HUES6 (cell line): ENCODE data around the gene NNT.
"Not testable (repeated sequence)": the region's sequence is repeated elsewhere in the genome, so short reads cannot be mapped to it uniquely, and the experiment has no call there.

ENCODE experiments used
- H3K27ac ChIP-seq: 2 replicates; pipeline ENCODE4 v1.7.0; 2013; ENCODE audit warnings: low read depth, mild to moderate bottlenecking, low read length, inconsistent platforms
- H3K27me3 ChIP-seq: 2 replicates; pipeline ENCODE4 v1.6.1; 2013; ENCODE audit warnings: low read length; ENCODE audit not compliant: control insufficient read depth, insufficient read depth
- H3K36me3 ChIP-seq: 2 replicates; pipeline ENCODE4 v1.6.1; 2013; ENCODE audit warnings: low read length; ENCODE audit not compliant: control insufficient read depth, insufficient read depth
- H3K4me1 ChIP-seq: 2 replicates; pipeline ENCODE4 v1.6.1; 2013; ENCODE audit warnings: low read length; ENCODE audit not compliant: control insufficient read depth, insufficient read depth
- H3K4me3 ChIP-seq: 2 replicates; pipeline ENCODE4 v1.5.1; 2013; ENCODE audit warnings: low read depth, low read length
- H3K9ac ChIP-seq: one replicate; pipeline ENCODE4 v1.6.1; 2013; ENCODE audit warnings: mild to moderate bottlenecking, low read length
- H3K9me3 ChIP-seq: 2 replicates; pipeline ENCODE4 v1.6.1; 2013; ENCODE audit warnings: low read depth, low read length; ENCODE audit not compliant: control insufficient read depth, insufficient read depth

The NNT gene

DNA sequence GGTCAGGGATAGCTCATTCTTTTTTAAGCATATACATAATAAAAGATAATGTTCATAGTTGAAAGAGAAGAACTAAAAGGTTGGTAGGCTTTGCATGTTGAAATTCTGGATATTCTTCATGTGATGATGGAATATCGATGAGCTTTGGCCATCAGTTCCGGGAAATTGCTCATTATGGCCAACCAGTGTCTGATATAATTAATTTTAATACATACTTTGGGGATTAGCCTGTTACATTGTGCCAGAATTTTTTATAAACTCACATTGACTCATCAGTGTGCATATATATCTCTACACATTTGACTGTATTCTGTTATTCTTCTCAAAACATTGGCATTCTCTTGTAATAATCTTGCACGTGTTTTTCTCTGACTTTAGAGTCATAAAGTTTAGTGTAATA, 84.3 kb downstream of the NNT start:
- H3K27ac ChIP-seq = no peak overlapping the region
- no peaks in the 10 kb centered on the region for H3K36me3 ChIP-seq
- H3K27me3 ChIP-seq = no peaks in the 10 kb centered on the region
- no peak overlapping the region for H3K9ac ChIP-seq
- H3K9me3 ChIP-seq = no peaks in the 10 kb centered on the region
- H3K4me3 ChIP-seq = no peak overlapping the region
- no peaks in the 10 kb centered on the region for H3K4me1 ChIP-seq

GRCh38 chr5:43691275-43691674, 88.3 kb downstream of the NNT start:
- no peak overlapping the region for H3K9ac ChIP-seq
- H3K36me3 ChIP-seq = 0 out of 2 replicates have a peak, but pooled peaks cover 3% of the 10 kb centered on the region
- H3K27me3 ChIP-seq = no peaks in the 10 kb centered on the region
- H3K27ac ChIP-seq = no peak overlapping the region
- H3K9me3 ChIP-seq = peaks cover 16% of the 10 kb centered on the region
- no peaks in the 10 kb centered on the region for H3K4me1 ChIP-seq
- no peak overlapping the region for H3K4me3 ChIP-seq

DNA sequence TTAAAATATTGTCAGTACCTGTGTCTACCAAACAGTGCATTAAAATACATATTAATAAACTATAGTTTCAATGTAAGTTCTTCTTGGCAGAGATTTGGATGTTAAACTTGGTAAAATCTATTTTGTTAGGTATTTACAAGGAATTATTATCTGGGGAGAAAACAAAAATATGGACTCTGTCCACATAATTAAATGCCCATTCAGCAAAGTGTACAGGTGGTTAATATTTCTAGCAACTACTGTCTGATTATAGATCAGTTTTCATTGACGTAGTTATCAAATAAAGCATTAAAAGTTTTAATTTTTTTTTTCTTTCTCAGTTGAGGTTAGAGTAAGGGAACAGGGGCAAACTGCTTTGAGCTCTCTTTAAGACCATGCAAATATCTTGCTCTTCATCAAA, 88.9 kb downstream of the NNT start:
- Histone ChIP-seq H3K36me3 (0 out of 2 replicates have a peak, but pooled peaks cover 3% of the 10 kb centered on the region), H3K9ac (no peak overlapping the region), H3K27ac (no peak overlapping the region), H3K4me1 (no peaks in the 10 kb centered on the region), H3K4me3 (no peak overlapping the region), H3K9me3 (peaks cover 22% of the 10 kb centered on the region), H3K27me3 (no peaks in the 10 kb centered on the region)

GRCh38 chr5:43693411-43693810, 90.4 kb downstream of the NNT start:
- no peak overlapping the region for H3K9ac ChIP-seq
- H3K27me3 ChIP-seq = no peaks in the 10 kb centered on the region
- no peak overlapping the region for H3K4me3 ChIP-seq
- no peaks in the 10 kb centered on the region for H3K4me1 ChIP-seq
- H3K9me3 ChIP-seq = peaks cover 25% of the 10 kb centered on the region
- no peak overlapping the region for H3K27ac ChIP-seq
- H3K36me3 ChIP-seq = 0 out of 2 replicates have a peak, but pooled peaks cover 3% of the 10 kb centered on the region

DNA sequence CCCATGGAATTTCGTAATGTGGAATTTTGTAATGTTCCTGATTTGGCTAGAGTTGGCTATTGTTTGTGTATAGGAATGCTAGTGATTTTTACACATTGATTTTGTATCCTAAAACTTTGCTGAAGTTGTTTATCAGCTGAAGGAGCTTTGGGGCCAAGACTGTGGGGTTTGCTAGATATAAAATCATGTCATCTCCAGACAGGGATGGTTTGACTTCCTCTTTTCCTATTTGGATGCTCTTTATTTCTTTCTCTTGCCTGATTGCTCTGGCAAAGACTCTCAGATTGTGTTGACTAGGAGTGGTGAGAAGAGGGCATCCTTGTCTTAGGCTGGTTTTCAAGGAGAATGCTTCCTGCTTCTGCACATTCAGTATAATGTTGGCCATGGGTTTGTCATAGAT, 91.0 kb downstream of the NNT start:
- 0 out of 2 replicates have a peak, but pooled peaks cover 3% of the 10 kb centered on the region for H3K36me3 ChIP-seq
- no peak overlapping the region for H3K4me3 ChIP-seq
- H3K27me3 ChIP-seq = no peaks in the 10 kb centered on the region
- H3K4me1 ChIP-seq = no peaks in the 10 kb centered on the region
- H3K27ac ChIP-seq = no peak overlapping the region
- peaks cover 25% of the 10 kb centered on the region for H3K9me3 ChIP-seq
- H3K9ac ChIP-seq = no peak overlapping the region

- H3K9me3 ChIP-seq = peaks cover 25% of the 10 kb centered on the region
- not testable (repeated sequence) for H3K27ac ChIP-seq, H3K27me3 ChIP-seq, H3K36me3 ChIP-seq, H3K9ac ChIP-seq, H3K4me1 ChIP-seq, H3K4me3 ChIP-seq
These were observed 93.5 kb downstream of the NNT start for GRCh38 chr5:43696444-43696843.

- H3K27ac ChIP-seq = no peak overlapping the region
- H3K27me3 ChIP-seq = no peaks in the 10 kb centered on the region
- H3K9ac ChIP-seq = no peak overlapping the region
- H3K9me3 ChIP-seq = peaks cover 21% of the 10 kb centered on the region
- no peak overlapping the region for H3K4me3 ChIP-seq
- 0 out of 2 replicates have a peak, but pooled peaks cover 4% of the 10 kb centered on the region for H3K36me3 ChIP-seq
- no peaks in the 10 kb centered on the region for H3K4me1 ChIP-seq
These were observed 96.9 kb downstream of the NNT start for GRCh38 chr5:43699910-43700309.

- Histone ChIP-seq H3K4me3 (no peak overlapping the region), H3K36me3 (0 out of 2 replicates have a peak, but pooled peaks cover 2% of the 10 kb centered on the region), H3K9ac (no peak overlapping the region), H3K4me1 (no peaks in the 10 kb centered on the region), H3K27me3 (no peaks in the 10 kb centered on the region), H3K9me3 (peaks cover 14% of the 10 kb centered on the region), H3K27ac (no peak overlapping the region)
These were observed 97.6 kb downstream of the NNT start for GRCh38 chr5:43700601-43701000.

- Histone ChIP-seq H3K4me1 (no peaks in the 10 kb centered on the region), H3K9ac (no peak overlapping the region), H3K27me3 (no peaks in the 10 kb centered on the region), H3K4me3 (no peak overlapping the region), H3K27ac (no peak overlapping the region), H3K9me3 (peaks cover 10% of the 10 kb centered on the region), H3K36me3 (0 out of 2 replicates have a peak, but pooled peaks cover 2% of the 10 kb centered on the region)
These were observed 98.2 kb downstream of the NNT start for GRCh38 chr5:43701227-43701626.

GRCh38 chr5:43702293-43702692, 99.3 kb downstream of the NNT start:
- Histone ChIP-seq H3K9ac (no peak overlapping the region), H3K4me3 (no peak overlapping the region), H3K4me1 (no peaks in the 10 kb centered on the region), H3K36me3 (0 out of 2 replicates have a peak, but pooled peaks cover 2% of the 10 kb centered on the region), H3K27ac (no peak overlapping the region), H3K9me3 (0 out of 2 replicates have a peak, but pooled peaks cover under 1% of the 10 kb centered on the region), H3K27me3 (no peaks in the 10 kb centered on the region)

DNA sequence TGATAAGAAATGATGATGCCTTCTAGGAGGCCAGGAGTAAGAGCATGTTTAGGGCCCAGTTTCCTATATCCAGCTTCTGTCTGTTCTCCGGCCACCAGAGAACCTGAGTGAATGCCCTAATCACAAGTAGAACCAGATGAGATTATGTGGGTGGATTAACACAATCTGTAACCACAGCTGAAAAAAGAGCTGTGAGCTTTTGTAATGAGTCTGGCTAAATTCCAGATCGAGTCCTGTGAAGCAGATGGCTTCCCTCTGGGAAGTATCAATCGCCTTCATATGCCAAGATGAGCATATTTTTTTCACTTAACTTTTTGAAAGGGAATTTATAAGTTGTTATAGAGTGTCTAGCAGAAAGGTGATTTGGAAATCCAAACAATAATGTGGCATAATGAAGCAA, 99.8 kb downstream of the NNT start:
- H3K27me3 ChIP-seq = no peaks in the 10 kb centered on the region
- no peaks in the 10 kb centered on the region for H3K9me3 ChIP-seq
- no peak overlapping the region for H3K4me3 ChIP-seq
- H3K36me3 ChIP-seq = 0 out of 2 replicates have a peak, but pooled peaks cover 2% of the 10 kb centered on the region
- no peak overlapping the region for H3K9ac ChIP-seq
- no peak overlapping the region for H3K27ac ChIP-seq
- no peaks in the 10 kb centered on the region for H3K4me1 ChIP-seq

GRCh38 chr5:43704243-43704642, 101.3 kb downstream of the NNT start:
- Histone ChIP-seq H3K4me3 (no peak overlapping the region), H3K9ac (no peak overlapping the region), H3K4me1 (no peaks in the 10 kb centered on the region), H3K36me3 (0 out of 2 replicates have a peak, but pooled peaks cover 2% of the 10 kb centered on the region), H3K9me3 (no peaks in the 10 kb centered on the region), H3K27ac (no peak overlapping the region), H3K27me3 (no peaks in the 10 kb centered on the region)
